HepG2 (cell line): ENCODE data around the gene DCK. TPM values are rescaled to one million over a fixed set of nuclear protein-coding genes. Genes with fewer than 3 reads are reported as not detected.

ENCODE experiments used
- EHMT2 ChIP-seq: fragments of 200-600 bp; sonication (generic); IDR thresholded peaks from 2 replicates; pipeline ENCODE4 v1.7.0; 2017; ENCODE audit warnings: antibody characterized with exemption, low read depth, low read length, borderline replicate concordance
- HDAC2 ChIP-seq: sonication (generic); formaldehyde crosslinking; IDR thresholded peaks from 2 replicates; pipeline ENCODE4 v1.4.0; 2020; ENCODE audit warnings: missing genetic modification reagents
- HIVEP1 ChIP-seq: sonication (generic); formaldehyde crosslinking; IDR thresholded peaks from 2 replicates; pipeline ENCODE4 v1.4.0; 2020; ENCODE audit warnings: mild to moderate bottlenecking, missing genetic modification reagents
- KDM4B ChIP-seq: sonication (generic); formaldehyde crosslinking; IDR thresholded peaks from 2 replicates; pipeline ENCODE4 v1.4.0; 2020; ENCODE audit warnings: missing genetic modification reagents
- ZBTB38 ChIP-seq: sonication (generic); formaldehyde crosslinking; IDR thresholded peaks from 2 replicates; pipeline ENCODE4 v1.5.1; 2020; ENCODE audit warnings: mild to moderate bottlenecking, missing genetic modification reagents
- ZBTB40 ChIP-seq, 2 experiments: fragments of 450-650 bp in 1 of 2; sonication (generic) in 1 of 2; formaldehyde crosslinking in 1 of 2; IDR thresholded peaks; 2 replicates each; pipeline versions ENCODE4 v1.6.1 to v1.8.0; 2016 to 2022; ENCODE audit warnings: antibody characterized with exemption in 1 of 2, mild to moderate bottlenecking in 1 of 2, missing genetic modification reagents in 1 of 2
- ZNF563 ChIP-seq: sonication (generic); formaldehyde crosslinking; IDR thresholded peaks from 2 replicates; pipeline ENCODE4 v1.8.0; 2022; ENCODE audit warnings: mild to moderate bottlenecking, moderate library complexity, missing genetic modification reagents
- polyA plus RNA-seq, 8 experiments: library from polyadenylated mRNA; depleted of rRNA in 3 of 8; stranded (reverse) in 7 of 8; unstranded in 1 of 8; fragments of >200 nt; fragmentation: Illumina TruSeq in 4 of 8; extraction: Trizol in 4 of 8; gene quantifications; 2 replicates each; pipeline versions ENCODE4 v1.2.1 to v1.2.3, GENCODE V29; 2011 to 2016; ENCODE audit warnings: low read depth in 4 of 8, missing spikeins in 1 of 8, mixed read lengths in 1 of 8; ENCODE audit not compliant: insufficient read depth in 1 of 8
- total RNA-seq, 5 experiments: library from RNA; depleted of rRNA; stranded (reverse); fragments of >200 nt; fragmentation: Illumina TruSeq; extraction: Trizol; gene quantifications; 2 replicates each; pipeline ENCODE4 v1.2.3, GENCODE V29; 2016; ENCODE audit warnings: low read depth in 1 of 5

DCK gene
- total and polyA plus RNA-seq, 2 of the 13 experiments (the other 11 are each of a cell fraction or from before 2014, with no cell fraction given): 5.7 to 21.8 TPM

GRCh38 chr4:70994069-70994366, 569 bp downstream of the DCK start (continued):
- TF ChIP-seq EHMT2 (no peak), HDAC2 (CRISPR knock-in tag) (0 out of 2 replicates have a peak, but pooled peaks have one; percentile 5), ZBTB40 (IDR thresholded peaks at IDR 0.05) (no peak), ZBTB40 (CRISPR knock-in tag; IDR thresholded peaks at IDR 0.05) (0 out of 2 replicates have a peak, but pooled peaks have one; percentile 23), ZNF563 (CRISPR knock-in tag) (0 out of 2 replicates have a peak, but pooled peaks have one; percentile 3), HIVEP1 (CRISPR knock-in tag) (0 out of 2 replicates have a peak, but pooled peaks have one; percentile 22), KDM4B (0 out of 2 replicates have a peak, but pooled peaks have one; percentile 3), ZBTB38 (CRISPR knock-in tag) (no peak)
